ENCODE data around the gene LRRC56. TPM values are rescaled to one million over a fixed set of nuclear protein-coding genes. Genes with fewer than 3 reads are reported as not detected.

The LRRC56 gene
- total and polyA plus RNA-seq, 2 of the 13 experiments (the other 11 are each of a cell fraction or from before 2014, with no cell fraction given), result 0.11 to 0.29 TPM

DNA sequence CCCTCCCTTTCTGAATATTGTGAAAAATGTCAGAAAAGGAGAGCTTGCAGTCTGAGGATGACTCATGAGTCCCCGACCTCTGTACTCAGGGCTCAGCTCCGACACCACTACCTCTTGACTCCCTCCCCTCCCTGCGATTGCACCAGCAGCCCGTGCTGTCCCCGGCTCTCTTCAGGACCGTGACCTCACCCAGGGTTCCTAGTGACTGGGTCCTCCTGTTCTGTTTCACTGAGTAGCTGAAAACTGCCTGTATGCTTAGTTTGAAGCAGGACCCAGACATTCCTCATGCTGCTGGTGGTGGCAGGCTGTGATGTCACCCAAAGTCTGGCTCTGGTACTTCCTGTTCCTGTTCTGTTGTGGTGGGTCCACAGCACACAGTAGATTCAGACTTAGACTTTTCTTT lies 50.7 kb downstream of the LRRC56 start (continued):
- TF ChIP-seq ZMAT3 (CRISPR knock-in tag; conservative IDR thresholded peaks at IDR 0.05), result peak; percentile 79; the same call in 1 of the 2 replicates
- peak; percentile 46; the same call in 1 of the 2 replicates for TF ChIP-seq SP5 (CRISPR knock-in tag; IDR thresholded peaks at IDR 0.05; ENCODE audit: borderline replicate concordance, low read depth)
- TF ChIP-seq RARA (CRISPR knock-in tag; IDR thresholded peaks at IDR 0.05), result peak; percentile 93
- TF ChIP-seq, protein P1, sequence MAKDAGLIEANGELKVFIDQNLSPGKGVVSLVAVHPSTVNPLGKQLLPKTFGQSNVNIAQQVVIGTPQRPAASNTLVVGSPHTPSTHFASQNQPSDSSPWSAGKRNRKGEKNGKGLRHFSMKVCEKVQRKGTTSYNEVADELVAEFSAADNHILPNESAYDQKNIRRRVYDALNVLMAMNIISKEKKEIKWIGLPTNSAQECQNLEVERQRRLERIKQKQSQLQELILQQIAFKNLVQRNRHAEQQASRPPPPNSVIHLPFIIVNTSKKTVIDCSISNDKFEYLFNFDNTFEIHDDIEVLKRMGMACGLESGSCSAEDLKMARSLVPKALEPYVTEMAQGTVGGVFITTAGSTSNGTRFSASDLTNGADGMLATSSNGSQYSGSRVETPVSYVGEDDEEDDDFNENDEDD (CRISPR knock-in tag; IDR thresholded peaks at IDR 0.05; ENCODE audit: borderline replicate concordance), result peak; percentile 49; the same call in 1 of the 2 replicates
- TF ChIP-seq ZNF749 (CRISPR knock-in tag; IDR thresholded peaks at IDR 0.05; ENCODE audit: borderline replicate concordance), result peak; percentile 27; the same call in 1 of the 2 replicates
- peak; percentile 49; the same call in 1 of the 2 replicates for TF ChIP-seq MEIS2 (CRISPR knock-in tag; IDR thresholded peaks at IDR 0.05)
- TF ChIP-seq, protein P2, sequence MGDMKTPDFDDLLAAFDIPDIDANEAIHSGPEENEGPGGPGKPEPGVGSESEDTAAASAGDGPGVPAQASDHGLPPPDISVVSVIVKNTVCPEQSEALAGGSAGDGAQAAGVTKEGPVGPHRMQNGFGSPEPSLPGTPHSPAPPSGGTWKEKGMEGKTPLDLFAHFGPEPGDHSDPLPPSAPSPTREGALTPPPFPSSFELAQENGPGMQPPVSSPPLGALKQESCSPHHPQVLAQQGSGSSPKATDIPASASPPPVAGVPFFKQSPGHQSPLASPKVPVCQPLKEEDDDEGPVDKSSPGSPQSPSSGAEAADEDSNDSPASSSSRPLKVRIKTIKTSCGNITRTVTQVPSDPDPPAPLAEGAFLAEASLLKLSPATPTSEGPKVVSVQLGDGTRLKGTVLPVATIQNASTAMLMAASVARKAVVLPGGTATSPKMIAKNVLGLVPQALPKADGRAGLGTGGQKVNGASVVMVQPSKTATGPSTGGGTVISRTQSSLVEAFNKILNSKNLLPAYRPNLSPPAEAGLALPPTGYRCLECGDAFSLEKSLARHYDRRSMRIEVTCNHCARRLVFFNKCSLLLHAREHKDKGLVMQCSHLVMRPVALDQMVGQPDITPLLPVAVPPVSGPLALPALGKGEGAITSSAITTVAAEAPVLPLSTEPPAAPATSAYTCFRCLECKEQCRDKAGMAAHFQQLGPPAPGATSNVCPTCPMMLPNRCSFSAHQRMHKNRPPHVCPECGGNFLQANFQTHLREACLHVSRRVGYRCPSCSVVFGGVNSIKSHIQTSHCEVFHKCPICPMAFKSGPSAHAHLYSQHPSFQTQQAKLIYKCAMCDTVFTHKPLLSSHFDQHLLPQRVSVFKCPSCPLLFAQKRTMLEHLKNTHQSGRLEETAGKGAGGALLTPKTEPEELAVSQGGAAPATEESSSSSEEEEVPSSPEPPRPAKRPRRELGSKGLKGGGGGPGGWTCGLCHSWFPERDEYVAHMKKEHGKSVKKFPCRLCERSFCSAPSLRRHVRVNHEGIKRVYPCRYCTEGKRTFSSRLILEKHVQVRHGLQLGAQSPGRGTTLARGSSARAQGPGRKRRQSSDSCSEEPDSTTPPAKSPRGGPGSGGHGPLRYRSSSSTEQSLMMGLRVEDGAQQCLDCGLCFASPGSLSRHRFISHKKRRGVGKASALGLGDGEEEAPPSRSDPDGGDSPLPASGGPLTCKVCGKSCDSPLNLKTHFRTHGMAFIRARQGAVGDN (CRISPR knock-in tag; IDR thresholded peaks at IDR 0.05), result peak; percentile 86
- peak; percentile 89 for TF ChIP-seq SALL1 (CRISPR knock-in tag; IDR thresholded peaks at IDR 0.05)
- peak; percentile 70 for TF ChIP-seq NCOA2 (CRISPR knock-in tag; IDR thresholded peaks at IDR 0.05)
- TF ChIP-seq ELF1 (CRISPR knock-in tag; IDR thresholded peaks at IDR 0.05), result peak; percentile 41; the same call in 1 of the 2 replicates
- no peak for TF ChIP-seq ZNF773 (CRISPR knock-in tag; IDR thresholded peaks at IDR 0.05; ENCODE audit: borderline replicate concordance)
- TF ChIP-seq SKI (IDR thresholded peaks at IDR 0.05; ENCODE audit: partially characterized antibody), result peak; percentile 84
- TF ChIP-seq FOXA3 (CRISPR knock-in tag; IDR thresholded peaks at IDR 0.05), result peak; percentile 72
- TF ChIP-seq, protein P3, sequence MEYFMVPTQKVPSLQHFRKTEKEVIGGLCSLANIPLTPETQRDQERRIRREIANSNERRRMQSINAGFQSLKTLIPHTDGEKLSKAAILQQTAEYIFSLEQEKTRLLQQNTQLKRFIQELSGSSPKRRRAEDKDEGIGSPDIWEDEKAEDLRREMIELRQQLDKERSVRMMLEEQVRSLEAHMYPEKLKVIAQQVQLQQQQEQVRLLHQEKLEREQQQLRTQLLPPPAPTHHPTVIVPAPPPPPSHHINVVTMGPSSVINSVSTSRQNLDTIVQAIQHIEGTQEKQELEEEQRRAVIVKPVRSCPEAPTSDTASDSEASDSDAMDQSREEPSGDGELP (IDR thresholded peaks at IDR 0.05; ENCODE audit: borderline replicate concordance, low read depth), result peak; percentile 48; the same call in 1 of the 2 replicates
- TF ChIP-seq, protein P4, sequence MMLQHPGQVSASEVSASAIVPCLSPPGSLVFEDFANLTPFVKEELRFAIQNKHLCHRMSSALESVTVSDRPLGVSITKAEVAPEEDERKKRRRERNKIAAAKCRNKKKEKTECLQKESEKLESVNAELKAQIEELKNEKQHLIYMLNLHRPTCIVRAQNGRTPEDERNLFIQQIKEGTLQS (CRISPR knock-in tag; IDR thresholded peaks at IDR 0.05), result peak; percentile 98
- no peak for TF ChIP-seq SOX13 (IDR thresholded peaks at IDR 0.05)
- TF ChIP-seq SOX13 (CRISPR knock-in tag; conservative IDR thresholded peaks at IDR 0.05 in 1 of 2, IDR thresholded peaks at IDR 0.05 in 1 of 2), result peak in 1 of 2 experiments; percentile 52; a peak in 2 of 4 replicates
- TF ChIP-seq ZMYM2 (CRISPR knock-in tag; IDR thresholded peaks at IDR 0.05), result no peak
- TF ChIP-seq, protein P5, sequence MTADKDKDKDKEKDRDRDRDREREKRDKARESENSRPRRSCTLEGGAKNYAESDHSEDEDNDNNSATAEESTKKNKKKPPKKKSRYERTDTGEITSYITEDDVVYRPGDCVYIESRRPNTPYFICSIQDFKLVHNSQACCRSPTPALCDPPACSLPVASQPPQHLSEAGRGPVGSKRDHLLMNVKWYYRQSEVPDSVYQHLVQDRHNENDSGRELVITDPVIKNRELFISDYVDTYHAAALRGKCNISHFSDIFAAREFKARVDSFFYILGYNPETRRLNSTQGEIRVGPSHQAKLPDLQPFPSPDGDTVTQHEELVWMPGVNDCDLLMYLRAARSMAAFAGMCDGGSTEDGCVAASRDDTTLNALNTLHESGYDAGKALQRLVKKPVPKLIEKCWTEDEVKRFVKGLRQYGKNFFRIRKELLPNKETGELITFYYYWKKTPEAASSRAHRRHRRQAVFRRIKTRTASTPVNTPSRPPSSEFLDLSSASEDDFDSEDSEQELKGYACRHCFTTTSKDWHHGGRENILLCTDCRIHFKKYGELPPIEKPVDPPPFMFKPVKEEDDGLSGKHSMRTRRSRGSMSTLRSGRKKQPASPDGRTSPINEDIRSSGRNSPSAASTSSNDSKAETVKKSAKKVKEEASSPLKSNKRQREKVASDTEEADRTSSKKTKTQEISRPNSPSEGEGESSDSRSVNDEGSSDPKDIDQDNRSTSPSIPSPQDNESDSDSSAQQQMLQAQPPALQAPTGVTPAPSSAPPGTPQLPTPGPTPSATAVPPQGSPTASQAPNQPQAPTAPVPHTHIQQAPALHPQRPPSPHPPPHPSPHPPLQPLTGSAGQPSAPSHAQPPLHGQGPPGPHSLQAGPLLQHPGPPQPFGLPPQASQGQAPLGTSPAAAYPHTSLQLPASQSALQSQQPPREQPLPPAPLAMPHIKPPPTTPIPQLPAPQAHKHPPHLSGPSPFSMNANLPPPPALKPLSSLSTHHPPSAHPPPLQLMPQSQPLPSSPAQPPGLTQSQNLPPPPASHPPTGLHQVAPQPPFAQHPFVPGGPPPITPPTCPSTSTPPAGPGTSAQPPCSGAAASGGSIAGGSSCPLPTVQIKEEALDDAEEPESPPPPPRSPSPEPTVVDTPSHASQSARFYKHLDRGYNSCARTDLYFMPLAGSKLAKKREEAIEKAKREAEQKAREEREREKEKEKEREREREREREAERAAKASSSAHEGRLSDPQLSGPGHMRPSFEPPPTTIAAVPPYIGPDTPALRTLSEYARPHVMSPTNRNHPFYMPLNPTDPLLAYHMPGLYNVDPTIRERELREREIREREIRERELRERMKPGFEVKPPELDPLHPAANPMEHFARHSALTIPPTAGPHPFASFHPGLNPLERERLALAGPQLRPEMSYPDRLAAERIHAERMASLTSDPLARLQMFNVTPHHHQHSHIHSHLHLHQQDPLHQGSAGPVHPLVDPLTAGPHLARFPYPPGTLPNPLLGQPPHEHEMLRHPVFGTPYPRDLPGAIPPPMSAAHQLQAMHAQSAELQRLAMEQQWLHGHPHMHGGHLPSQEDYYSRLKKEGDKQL (CRISPR knock-in tag; IDR thresholded peaks at IDR 0.05; ENCODE audit: low read depth), result peak; percentile 61; the same call in 1 of the 2 replicates
